Fibroblast of skin of scalp (primary cell): ENCODE measurements around the gene PPP2R5B.
"Not testable (repeated sequence)": the region's sequence is repeated elsewhere in the genome, so short reads cannot be mapped to it uniquely, and the experiment has no call there.

Experiments used
- DNase-seq: peaks from one replicate; pipeline ENCODE4 v3.0.0-alpha.2; 2013

PPP2R5B gene

GRCh38 chr11:64930340-64930739 lies 5.9 kb downstream of the PPP2R5B start:
- DNase-seq: no peak

DNA sequence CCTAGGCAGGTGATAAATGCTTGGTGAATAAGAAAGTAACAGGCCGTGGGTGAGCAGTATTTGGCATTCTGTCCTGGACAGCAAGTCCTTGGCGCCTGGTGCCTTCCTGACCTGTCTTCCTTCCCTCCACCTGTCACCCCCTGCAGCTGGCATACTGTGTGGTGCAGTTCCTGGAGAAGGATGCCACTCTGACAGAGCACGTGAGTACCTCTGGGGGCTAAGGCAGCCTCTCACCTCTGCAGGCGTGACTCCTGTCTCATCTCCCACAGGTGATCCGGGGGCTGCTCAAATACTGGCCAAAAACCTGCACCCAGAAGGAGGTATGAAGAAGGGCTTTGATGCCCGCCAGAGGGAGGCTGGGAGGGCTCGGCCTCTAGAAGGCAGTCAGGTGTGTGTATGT lies 6.8 kb downstream of the PPP2R5B start:
- DNase-seq: no peak

- DNase-seq: no peak
Observed at GRCh38 chr11:64932324-64932723, 7.8 kb downstream of the PPP2R5B start.

DNA sequence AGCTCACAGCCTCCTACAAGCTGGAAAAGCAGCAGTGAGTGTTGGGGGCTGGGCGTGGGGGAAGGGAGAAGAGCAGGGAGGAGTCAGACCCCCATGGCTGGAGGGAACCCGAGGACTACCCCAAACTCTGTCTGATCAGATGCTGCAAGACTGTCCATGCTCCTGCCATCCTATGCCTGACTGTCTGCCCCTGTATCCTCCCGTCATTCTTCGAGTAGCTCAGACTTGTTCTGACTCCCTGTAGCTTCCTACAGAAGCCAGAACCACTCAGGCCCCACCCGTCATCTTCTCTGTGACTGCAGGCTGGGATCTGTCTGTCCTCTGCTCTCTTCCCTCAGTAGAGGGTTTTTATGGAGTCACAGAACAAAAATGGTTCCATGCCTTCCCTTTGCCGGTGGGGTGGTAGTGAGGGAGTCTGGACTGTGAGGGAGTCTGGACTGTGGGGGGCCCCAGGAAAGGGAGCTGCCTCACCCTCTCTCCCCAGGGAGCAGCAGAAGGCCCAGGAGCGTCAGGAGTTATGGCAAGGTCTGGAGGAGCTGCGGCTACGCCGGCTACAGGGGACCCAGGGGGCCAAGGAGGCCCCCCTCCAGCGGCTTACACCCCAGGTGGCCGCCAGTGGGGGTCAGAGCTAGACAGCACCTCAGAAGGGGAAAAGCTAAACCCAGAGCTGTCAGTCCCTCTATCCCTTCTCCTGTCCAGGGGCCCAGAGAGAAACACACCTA lies 8.9 kb downstream of the PPP2R5B start:
- DNase-seq: no peak

DNA sequence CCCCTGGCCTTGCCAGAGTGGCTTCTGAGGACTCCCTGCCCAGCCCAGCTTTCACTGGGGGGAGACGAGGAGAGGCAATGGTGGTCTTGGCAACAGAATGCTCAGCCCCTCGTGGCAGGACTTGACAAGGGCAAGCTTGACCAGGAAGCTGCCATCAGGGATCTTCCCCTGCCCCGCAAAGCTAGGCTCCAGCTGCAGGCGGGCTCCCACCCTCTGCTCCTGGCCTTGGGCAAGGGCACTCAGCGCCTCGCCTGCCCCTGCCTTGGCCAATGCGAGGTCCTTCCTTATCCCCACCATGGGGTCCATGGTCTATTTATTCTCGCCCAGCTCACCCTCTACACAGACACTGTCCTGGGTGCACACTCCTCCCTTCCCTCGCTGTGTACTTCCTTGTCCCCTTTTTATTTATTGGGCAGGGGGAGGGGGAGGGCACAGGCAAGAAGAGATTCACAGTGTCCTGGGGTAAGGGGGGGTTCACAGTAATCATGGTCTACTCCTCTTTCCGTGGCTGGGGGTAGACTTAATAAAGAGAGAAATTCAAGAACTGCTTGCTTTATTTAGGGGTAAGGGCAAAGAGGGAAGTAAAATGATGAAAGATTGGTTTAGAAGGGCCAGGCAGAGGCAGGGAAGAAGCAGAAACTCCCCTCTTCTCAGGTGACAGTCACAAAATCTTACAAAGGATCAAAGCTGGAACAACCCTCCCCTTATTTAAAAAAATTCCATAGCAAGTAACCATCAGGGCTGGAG lies 9.6 kb downstream of the PPP2R5B start:
- DNase-seq: no peak

DNA sequence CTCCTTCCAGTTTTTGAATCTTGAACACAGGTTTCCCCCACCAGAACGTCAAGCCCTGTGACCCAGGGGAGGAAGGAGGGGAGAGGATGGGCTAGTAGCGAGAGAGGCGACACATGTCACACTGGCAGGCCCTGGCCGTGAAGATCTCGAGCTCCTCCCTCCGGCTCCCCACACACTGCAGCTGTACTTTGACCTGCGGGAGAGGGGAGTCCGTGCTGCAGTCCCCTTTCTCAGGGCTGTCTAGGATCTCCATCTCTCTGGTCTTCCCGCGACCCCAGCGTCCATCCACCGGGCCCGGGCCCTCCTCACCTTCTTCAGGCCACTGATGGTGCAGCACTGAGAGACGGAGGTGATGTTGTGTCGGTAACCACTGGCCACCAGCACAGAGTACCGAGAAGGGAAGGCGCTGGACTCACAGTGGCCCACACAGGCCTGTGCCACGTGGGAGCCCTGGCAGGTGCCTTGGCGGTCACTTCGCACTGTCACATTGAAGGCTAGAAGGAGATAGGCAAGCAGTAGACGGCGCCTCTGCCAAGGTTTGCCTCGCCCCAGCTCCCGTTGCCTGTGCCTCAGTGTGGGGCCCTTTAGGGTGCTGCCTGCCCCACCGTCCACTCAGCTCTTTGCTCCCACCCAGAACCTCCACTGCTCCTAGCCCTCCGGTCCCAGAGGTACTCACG lies 10.3 kb downstream of the PPP2R5B start:
- DNase-seq: no peak

DNA sequence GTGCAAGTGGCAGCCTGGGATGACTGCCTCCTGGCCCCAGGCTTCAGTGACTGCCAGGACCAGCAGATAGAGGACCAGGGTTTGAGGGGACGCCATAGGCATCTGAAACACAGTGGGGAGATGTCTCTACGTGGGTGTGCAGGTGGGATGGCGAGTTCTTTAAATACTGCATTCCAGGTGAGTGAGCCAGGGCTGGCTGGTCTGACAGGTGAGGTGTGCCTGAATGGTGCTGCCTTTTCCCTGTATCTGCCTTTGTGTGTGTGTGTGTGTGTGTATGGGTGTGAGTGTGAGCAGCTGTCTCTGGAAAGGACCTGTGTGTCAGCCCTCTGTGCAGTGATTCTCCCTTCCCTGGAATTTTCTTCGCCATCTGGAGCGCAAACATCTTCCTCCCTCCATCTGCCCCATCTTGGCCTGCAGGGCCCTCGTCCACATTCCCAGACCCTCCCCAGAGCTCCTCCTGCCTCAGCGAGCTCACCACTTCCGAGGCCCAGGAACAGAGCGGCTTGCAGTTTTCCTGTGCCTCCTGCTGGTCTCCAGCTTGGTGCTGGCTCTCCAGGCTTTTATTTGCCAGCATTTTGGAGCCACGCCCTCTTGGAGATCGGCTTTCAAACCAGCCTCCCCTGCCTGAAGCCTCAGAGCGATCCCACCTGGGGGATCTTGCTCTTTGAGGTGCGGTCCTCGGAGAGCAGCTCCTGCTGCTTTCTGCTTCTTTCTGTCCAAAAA lies 11.0 kb downstream of the PPP2R5B start, which contains the start of gene GPHA2:
TSS of gene GPHA2 (minus strand) at position 535 of the 723 bp plus-strand sequence. CDS start at position 102, 433 bp downstream.
- DNase-seq: peak; percentile 39

- no peak for DNase-seq
Observed at GRCh38 chr11:64936539-64936938, 12.1 kb downstream of the PPP2R5B start.

DNA sequence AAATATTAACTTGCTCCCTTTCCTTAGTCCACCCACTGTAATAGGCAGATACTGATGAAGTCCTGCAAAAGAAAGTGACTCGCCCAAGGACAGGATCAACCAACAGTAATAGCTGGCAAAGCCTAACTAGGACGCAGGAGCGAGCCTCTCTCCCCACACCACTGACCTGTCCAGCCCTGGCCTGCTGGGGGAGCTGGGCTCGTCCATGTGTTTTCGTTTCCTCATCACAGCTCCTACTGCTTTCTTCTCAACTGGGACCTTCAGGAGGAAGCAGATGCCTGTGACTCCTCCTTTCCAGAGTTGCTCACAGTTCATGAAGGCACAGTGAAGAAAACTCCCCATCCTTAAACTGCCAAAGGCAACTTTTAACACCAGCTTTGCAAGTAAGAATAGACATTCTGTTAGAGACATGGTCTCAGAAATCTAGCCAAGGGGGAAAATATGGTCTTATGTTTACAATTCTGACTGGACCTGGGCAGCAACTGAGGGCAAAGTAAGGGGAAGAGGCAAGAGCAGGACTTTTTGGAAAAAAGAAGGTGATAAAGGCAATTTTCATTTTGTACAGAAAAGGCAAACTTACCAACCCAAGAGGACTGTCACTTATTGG lies 22.8 kb downstream of the PPP2R5B start:
- no peak for DNase-seq

- DNase-seq: no peak
Observed at GRCh38 chr11:64951529-64951928, 27.0 kb downstream of the PPP2R5B start.

DNA sequence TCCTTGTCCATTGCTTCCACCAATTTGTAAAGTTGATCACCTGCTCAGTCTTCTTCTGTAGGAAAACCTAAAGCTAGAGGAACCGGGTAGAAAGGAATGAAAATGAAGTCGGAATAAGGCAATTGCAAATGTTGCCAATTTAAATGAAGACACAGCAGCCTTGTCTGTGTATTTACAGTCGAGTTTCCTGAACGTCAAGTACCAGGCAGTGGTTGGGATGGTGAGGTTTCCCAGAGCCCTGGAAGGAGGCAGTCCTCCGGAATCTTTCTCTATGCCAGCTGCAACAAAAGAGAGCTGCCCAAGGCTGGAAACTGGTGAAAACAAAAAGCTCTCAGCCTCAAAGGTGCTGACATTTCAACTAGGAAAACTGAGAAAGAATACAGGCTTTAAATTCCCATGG lies 29.7 kb downstream of the PPP2R5B start:
- no peak for DNase-seq

- no peak for DNase-seq
Observed at GRCh38 chr11:64959498-64959897, 35.0 kb downstream of the PPP2R5B start.

DNA sequence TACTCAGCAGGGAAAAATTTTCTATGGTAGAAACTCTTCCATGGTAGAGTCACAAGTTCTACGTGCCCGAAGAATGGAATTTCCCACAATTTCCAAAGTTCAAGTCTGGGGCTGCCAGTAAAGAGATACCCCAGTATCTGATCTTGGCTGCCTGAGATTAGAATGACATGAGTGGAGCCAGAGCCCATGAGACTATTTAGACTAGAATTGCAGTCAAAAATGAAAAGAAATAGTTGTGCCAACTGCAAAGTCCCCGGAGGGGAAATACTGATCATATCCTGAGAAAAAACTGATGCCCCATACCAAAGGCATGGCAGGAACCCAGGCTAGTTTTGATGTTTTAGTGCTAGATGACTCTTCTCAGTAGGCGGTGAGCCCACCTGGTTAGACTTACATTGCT lies 36.2 kb downstream of the PPP2R5B start:
- no peak for DNase-seq

GRCh38 chr11:64963072-64963631 lies 38.7 kb downstream of the PPP2R5B start:
- DNase-seq: no peak

DNA sequence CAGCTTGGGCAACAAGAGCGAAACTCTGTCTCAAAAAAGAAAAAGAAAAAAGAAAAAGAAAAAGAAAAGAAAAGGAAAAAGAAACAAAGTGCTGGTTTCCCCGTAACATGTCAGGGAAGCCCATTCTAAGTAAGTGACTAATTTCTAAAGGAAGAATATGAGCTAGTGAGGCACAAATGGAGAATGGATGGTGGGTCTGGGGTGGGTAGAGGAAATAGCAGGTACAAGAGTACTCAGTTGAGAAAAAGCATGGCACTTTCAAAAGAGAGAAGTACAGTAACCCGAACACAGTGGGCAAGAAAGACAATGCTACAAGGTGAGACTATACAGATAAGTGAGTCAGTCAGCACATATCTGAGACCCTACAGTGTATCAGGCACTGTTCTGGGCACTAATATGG lies 42.9 kb downstream of the PPP2R5B start:
- no peak for DNase-seq

DNA sequence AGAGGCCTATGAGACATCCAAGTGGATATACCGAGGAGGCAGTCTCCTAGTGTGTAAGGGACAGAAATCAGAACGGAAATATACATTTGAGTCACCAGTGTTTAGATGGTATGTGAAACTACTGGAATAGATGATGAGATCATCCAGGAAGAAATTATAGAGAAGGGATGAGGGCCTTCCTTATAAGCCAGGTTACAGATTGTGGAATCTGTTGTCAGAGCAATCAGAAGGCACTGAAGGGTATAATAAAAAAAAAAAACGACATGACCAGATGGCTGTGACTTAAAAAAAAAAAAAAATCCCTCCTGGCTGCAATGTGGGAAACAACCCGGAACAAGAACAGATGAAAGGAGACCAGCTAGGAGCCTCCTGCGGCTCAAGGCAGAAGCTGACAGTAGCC lies 44.7 kb downstream of the PPP2R5B start:
- DNase-seq: peak; percentile 78

DNA sequence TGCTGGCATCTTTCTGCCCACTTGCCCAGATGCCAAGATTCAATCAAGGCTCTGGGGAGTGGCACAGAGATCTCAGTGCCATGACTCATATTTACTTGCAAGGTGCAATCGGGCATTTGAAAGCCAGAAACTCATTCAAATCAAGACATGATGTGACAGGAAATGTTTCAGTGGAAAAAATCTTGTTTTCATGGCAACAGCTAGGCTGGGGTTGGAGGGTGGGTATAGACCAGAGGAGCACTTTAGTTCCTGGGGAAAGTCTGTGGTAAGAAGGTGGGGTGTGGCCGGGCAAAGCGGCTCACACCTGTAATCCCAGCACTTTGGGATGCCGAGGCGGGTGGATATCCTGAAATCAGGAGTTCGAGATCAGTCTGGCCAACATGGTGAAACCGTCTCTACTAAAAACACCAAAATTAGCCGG lies 46.3 kb downstream of the PPP2R5B start:
- DNase-seq: no peak

GRCh38 chr11:64971421-64972233 lies 47.1 kb downstream of the PPP2R5B start, which contains the start of gene MAJIN:
TSS of gene MAJIN (minus strand) at chr11:64972108. CDS start at chr11:64959405, 12,703 bp downstream.
- DNase-seq: peak; percentile 81

DNA sequence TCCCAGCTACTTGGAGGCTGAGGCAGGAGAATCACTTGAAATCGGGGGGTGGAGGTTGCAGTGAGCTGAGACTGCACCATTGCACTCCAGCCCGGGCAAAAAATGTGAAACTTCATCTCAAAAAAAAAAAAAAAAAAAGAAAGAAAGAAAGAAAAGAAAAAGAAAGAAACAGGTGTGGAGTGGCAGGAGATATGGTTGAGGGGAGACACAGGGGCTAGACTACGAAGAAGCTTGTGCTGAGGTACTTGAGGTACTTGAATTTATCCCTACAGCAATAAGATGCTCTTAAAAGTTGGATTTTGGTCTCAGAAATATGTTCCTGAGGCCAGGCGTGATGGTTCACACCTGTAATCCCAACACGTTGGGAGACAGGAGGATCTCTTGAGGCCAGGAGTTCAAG lies 49.6 kb downstream of the PPP2R5B start:
- DNase-seq: no peak

- DNase-seq: no peak
Observed at GRCh38 chr11:64976651-64977050, 52.2 kb downstream of the PPP2R5B start.

DNA sequence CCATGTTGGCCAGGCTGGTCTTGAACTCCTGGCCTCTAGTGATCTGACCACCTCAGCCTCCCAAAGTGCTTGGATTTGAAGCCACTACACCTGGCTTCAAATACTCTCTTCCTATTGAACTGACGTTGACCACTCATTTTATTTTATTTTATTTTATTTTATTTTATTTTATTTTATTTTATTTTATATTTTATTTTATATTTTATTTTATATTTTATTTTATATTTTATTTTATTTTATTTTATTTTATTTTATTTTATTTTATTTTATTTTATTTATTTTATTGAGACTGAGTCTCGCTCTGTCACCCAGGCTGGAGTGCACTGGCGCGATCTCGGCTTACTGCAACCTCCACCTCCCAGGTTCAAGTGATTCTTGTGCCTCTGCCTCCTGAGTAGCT lies 58.9 kb downstream of the PPP2R5B start:
- DNase-seq: not testable (repeated sequence)
